Gastroesophageal sphincter (tissue), 4 donors: ENCODE results near the gene ATE1. TPM values are rescaled to one million over a fixed set of nuclear protein-coding genes. Genes with fewer than 3 reads are reported as not detected.

ENCODE experiments used
- ATAC-seq: fragments of 150-250 bp; one replicate; pipeline ENCODE4 v1.9.1; 2016; ENCODE audit warnings: mild to moderate bottlenecking, moderate library complexity
- H3K27ac ChIP-seq, 4 donors: fragments of 200-600 bp; sonication (generic) in 3 of 4; 1 replicate in 3 of 4; 2 replicates in 1 of 4; pipeline ENCODE4 v1.5.1; 2016 to 2019
- H3K27me3 ChIP-seq: fragments of 200-600 bp; sonication (generic); one replicate; pipeline ENCODE4 v1.5.1; 2019
- H3K36me3 ChIP-seq, 2 donors: fragments of 200-600 bp; sonication (generic); one replicate each; pipeline ENCODE4 v1.5.1; 2019; ENCODE audit warnings: control low read depth in 1 of 2
- H3K4me1 ChIP-seq, 3 donors: fragments of 200-600 bp; sonication (generic); 1 replicate in 2 of 3; 2 replicates in 1 of 3; pipeline ENCODE4 v1.5.1; 2016 to 2019; ENCODE audit warnings: control low read depth in 2 of 3
- H3K4me3 ChIP-seq, 2 donors: fragments of 200-600 bp; sonication (generic); one replicate each; pipeline ENCODE4 v1.5.1; 2019; ENCODE audit warnings: mild to moderate bottlenecking in 1 of 2, moderate library complexity in 1 of 2
- H3K9me3 ChIP-seq, 3 donors: fragments of 200-600 bp; sonication (generic); one replicate each; pipeline ENCODE4 v1.5.1; 2017 to 2019; ENCODE audit warnings: control low read depth in 2 of 3
- EP300 ChIP-seq: sonication (generic); formaldehyde crosslinking; IDR thresholded peaks from one replicate; pipeline ENCODE4 v1.6.1; 2017; ENCODE audit warnings: antibody characterized with exemption, mild to moderate bottlenecking
- POLR2A ChIP-seq, 2 donors: fragments of 450-650 bp; IDR thresholded peaks; one replicate each; pipeline ENCODE4 v1.6.1; 2017; ENCODE audit warnings: antibody characterized with exemption in 2 of 2, mild to moderate bottlenecking in 2 of 2, moderate library complexity in 1 of 2
- POLR2AphosphoS5 ChIP-seq: sonication (generic); formaldehyde crosslinking; IDR thresholded peaks from one replicate; pipeline ENCODE4 v1.6.1; 2017; ENCODE audit warnings: antibody characterized with exemption
- WGBS, 2 donors: methylation state at CpG; one replicate each; pipeline ENCODE4 v1.1.5; 2018; ENCODE audit warnings: low coverage in 1 of 2; 5-methylcytosine and 5-hydroxymethylcytosine counted together
- total RNA-seq, 4 donors: library from RNA; depleted of rRNA; stranded (reverse); fragments of >200 nt; gene quantifications; one replicate each; pipeline ENCODE4 v1.1.0, GENCODE V29; 2016
- TF ChIP-seq, protein P1 (sequence below), 4 experiments: fragments of 200-600 bp in 2 of 4; fragments of 450-650 bp in 2 of 4; sonication (generic) in 1 of 4; IDR thresholded peaks; one replicate each; pipeline ENCODE4 v1.5.1; 2017 to 2019; ENCODE audit warnings: antibody characterized with exemption in 4 of 4, mild to moderate bottlenecking in 2 of 4, moderate library complexity in 2 of 4

ATE1 gene
- total RNA-seq, 4 donors from 2014 or later: 24.6 to 38.2 (median 32.6) TPM

DNA sequence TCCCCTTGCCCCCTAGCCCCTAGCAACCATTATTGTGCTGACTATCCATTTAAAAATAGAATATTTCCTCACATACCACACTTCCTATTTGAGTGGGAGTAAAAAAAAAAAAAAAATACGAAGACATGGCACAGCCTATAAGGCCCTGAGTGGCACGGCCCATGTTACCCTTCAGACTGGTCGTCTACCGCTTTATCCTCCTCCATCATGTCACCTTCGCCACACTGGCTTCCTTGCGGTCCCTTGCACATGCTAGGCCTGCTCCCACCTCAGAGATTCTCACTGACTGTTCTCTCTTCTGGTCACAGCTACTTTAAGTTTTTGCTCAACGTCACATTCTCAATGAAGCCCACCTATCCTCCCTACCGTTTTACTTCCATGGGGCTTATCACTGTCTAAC, 130.3 kb downstream of the ATE1 start:
- Histone ChIP-seq H3K36me3 (peaks cover 0 to 3% of the 10 kb centered on the region in 2 donors), H3K9me3 (no peaks in the 10 kb centered on the region), H3K4me3 (no peak overlapping the region), H3K27me3 (no peaks in the 10 kb centered on the region), H3K27ac (no peak overlapping the region), H3K4me1 (no peaks in the 10 kb centered on the region)
- TF ChIP-seq POLR2A (IDR thresholded peaks at IDR 0.05): no peak
- TF ChIP-seq, protein P1, sequence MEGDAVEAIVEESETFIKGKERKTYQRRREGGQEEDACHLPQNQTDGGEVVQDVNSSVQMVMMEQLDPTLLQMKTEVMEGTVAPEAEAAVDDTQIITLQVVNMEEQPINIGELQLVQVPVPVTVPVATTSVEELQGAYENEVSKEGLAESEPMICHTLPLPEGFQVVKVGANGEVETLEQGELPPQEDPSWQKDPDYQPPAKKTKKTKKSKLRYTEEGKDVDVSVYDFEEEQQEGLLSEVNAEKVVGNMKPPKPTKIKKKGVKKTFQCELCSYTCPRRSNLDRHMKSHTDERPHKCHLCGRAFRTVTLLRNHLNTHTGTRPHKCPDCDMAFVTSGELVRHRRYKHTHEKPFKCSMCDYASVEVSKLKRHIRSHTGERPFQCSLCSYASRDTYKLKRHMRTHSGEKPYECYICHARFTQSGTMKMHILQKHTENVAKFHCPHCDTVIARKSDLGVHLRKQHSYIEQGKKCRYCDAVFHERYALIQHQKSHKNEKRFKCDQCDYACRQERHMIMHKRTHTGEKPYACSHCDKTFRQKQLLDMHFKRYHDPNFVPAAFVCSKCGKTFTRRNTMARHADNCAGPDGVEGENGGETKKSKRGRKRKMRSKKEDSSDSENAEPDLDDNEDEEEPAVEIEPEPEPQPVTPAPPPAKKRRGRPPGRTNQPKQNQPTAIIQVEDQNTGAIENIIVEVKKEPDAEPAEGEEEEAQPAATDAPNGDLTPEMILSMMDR (IDR thresholded peaks at IDR 0.05): no peak
- TF ChIP-seq POLR2AphosphoS5: no peak
- TF ChIP-seq EP300: no peak
- WGBS, 2 donors: 87 to 88% methylated on average over 8 of the region's 8 CpGs
- no peak for ATAC-seq

DNA sequence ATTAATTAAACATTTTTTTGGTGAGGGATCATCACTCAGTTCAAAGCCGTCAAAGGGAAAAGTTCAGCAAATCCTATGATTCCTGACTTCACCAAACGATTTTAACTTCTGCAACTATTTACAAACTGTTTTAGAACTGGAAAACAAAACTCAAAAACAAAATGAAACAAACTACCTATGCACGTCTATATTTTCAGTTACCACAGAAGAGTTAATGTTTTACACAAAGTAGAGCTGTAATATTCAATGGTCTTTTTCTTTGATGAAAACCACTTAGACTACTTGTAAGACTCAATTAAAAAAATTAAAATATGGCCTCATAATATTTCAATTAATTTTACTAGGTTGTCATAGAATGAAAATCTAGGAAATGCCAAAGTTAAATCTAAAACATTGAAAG, 131.5 kb downstream of the ATE1 start:
- H3K27me3 ChIP-seq: no peaks in the 10 kb centered on the region
- WGBS, 2 donors: 86 to 87% methylated on average over 3 of the region's 3 CpGs
- H3K4me1 ChIP-seq: no peaks in the 10 kb centered on the region
- H3K4me3 ChIP-seq: no peak overlapping the region
- ATAC-seq: no peak
- no peaks in the 10 kb centered on the region for H3K9me3 ChIP-seq
- TF ChIP-seq, protein P1 (IDR thresholded peaks at IDR 0.05): no peak
- TF ChIP-seq EP300 (no peak), POLR2AphosphoS5 (no peak), POLR2A (IDR thresholded peaks at IDR 0.05) (no peak)
- peaks cover 0 to 3% of the 10 kb centered on the region in 2 donors for H3K36me3 ChIP-seq
- H3K27ac ChIP-seq: no peak overlapping the region

DNA sequence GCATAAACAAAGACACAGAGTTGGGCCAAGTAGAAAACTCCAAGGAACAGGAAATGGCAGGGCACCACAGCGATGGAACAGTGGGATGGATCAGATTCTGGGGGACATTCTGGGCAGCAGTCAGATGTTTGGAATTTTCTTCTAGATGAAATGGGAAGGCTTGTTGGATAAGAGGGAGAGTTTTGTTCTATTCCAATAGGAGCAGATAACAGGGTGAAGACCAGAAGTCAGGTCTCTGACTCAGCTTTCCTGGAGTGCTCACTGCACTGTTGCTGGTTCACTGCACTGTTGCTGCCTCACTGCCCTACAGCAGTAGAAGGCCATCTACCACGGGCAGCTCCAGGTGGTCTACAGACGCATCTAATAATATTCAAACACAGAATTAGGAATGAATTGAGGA, 135.6 kb downstream of the ATE1 start:
- no peak overlapping the region for H3K27ac ChIP-seq
- no peaks in the 10 kb centered on the region for H3K27me3 ChIP-seq
- H3K4me1 ChIP-seq: no peaks in the 10 kb centered on the region
- TF ChIP-seq POLR2AphosphoS5 (no peak), POLR2A (IDR thresholded peaks at IDR 0.05) (no peak), EP300 (no peak)
- TF ChIP-seq, protein P1 (IDR thresholded peaks at IDR 0.05): no peak
- H3K9me3 ChIP-seq: no peaks in the 10 kb centered on the region
- H3K4me3 ChIP-seq: no peak overlapping the region
- ATAC-seq: no peak
- peaks cover 0 to 22% of the 10 kb centered on the region in 2 donors for H3K36me3 ChIP-seq
- WGBS, 2 donors: 80 to 83% methylated on average over 2 to 3 of the region's 3 CpGs

DNA sequence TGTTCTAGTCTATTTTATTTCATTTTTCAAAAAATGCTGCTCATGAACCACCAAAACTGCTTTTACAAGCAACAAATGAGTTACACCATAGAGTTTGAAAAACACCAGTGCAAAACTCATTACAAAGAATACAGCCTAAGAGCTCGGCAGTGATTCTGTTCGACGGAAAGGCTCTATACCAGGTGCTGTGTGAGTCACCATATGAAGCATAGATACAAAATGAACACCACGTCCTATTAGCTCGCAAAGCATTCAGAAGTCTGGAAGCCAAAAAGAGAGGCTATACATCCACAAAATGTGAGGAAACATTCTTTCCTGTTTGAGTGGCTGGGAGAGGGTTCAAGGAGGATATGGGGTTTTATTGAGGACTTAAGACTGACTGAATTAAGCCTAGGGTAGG, 136.1 kb downstream of the ATE1 start:
- ATAC-seq: no peak
- WGBS, 2 donors: 94 to 97% methylated on average over 5 of the region's 5 CpGs
- no peaks in the 10 kb centered on the region for H3K4me1 ChIP-seq
- H3K4me3 ChIP-seq: no peak overlapping the region
- H3K36me3 ChIP-seq: peaks cover 0 to 26% of the 10 kb centered on the region in 2 donors
- TF ChIP-seq, protein P1 (IDR thresholded peaks at IDR 0.05): no peak
- no peak for TF ChIP-seq POLR2AphosphoS5
- no peak for TF ChIP-seq EP300
- no peak for TF ChIP-seq POLR2A (IDR thresholded peaks at IDR 0.05)
- no peaks in the 10 kb centered on the region for H3K9me3 ChIP-seq
- no peaks in the 10 kb centered on the region for H3K27me3 ChIP-seq
- H3K27ac ChIP-seq: no peak overlapping the region

DNA sequence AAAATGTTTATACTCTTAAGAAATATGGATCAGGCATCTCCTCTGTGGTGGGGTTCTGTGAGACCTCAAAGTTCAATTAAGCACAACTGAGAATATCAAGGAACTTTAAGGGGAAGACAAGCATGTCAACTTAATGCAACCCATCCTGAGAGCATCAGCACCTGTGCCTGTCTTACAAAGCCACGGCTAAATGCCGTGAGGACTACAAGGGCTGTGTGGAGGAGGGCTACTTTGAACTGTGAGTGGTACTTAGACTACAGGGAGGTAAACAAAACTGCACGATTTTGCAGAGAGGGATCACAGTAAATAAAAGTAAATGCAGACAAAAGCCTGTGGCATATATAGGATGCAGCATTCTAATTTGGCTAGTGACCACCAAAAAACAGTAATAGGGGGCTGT, 139.1 kb downstream of the ATE1 start:
- Histone ChIP-seq H3K27ac (no peak overlapping the region), H3K27me3 (no peaks in the 10 kb centered on the region), H3K9me3 (no peaks in the 10 kb centered on the region), H3K36me3 (peaks cover 0 to 26% of the 10 kb centered on the region in 2 donors), H3K4me3 (no peak overlapping the region), H3K4me1 (no peaks in the 10 kb centered on the region)
- ATAC-seq: no peak
- 44 to 75% methylated on average over 1 to 3 of the region's 3 CpGs for WGBS, 2 donors
- TF ChIP-seq POLR2A (IDR thresholded peaks at IDR 0.05) (no peak), EP300 (no peak), POLR2AphosphoS5 (no peak)
- TF ChIP-seq, protein P1 (IDR thresholded peaks at IDR 0.05): no peak
